K562 (cell line): ENCODE results near the gene VPS13D. TPM values are rescaled to one million over a fixed set of nuclear protein-coding genes. Genes with fewer than 3 reads are reported as not detected.

Experiments used
- ARID3A ChIP-seq: IDR thresholded peaks from 2 replicates; pipeline ENCODE4 v1.6.1; 2012; ENCODE audit warnings: low read depth, low read length, improper control_type of control experiment, borderline replicate concordance
- COPS2 ChIP-seq: fragments of 450-650 bp; conservative IDR thresholded peaks from 2 replicates; pipeline ENCODE4 v1.6.1; 2016; ENCODE audit warnings: mild to moderate bottlenecking, moderate library complexity
- FOXM1 ChIP-seq, 2 experiments: fragments of 450-650 bp in 1 of 2; sonication (generic) in 1 of 2; formaldehyde crosslinking in 1 of 2; IDR thresholded peaks; 2 replicates each; pipeline versions ENCODE4 v1.6.1 to v1.9.0; 2017 to 2022; ENCODE audit warnings: low read depth in 2 of 2, mild to moderate bottlenecking in 2 of 2, missing genetic modification reagents in 1 of 2, moderate library complexity in 1 of 2
- MEF2A ChIP-seq: IDR thresholded peaks from 2 replicates; pipeline ENCODE4 v1.6.1; 2011; ENCODE audit warnings: low read depth, mild to moderate bottlenecking, low read length, moderate library complexity; ENCODE audit not compliant: control insufficient read depth
- MYC ChIP-seq, 2 experiments: fragments of 250-450 bp in 1 of 2; sonication (Bioruptor Pico) in 1 of 2; IDR thresholded peaks; 2 replicates each; pipeline versions ENCODE4 v1.5.1 to v1.6.1; 2012 to 2021; ENCODE audit warnings: low read depth in 2 of 2, borderline replicate concordance in 1 of 2, improper control_type of control experiment in 1 of 2, low read length in 1 of 2, mild to moderate bottlenecking in 1 of 2, moderate library complexity in 1 of 2
- NR2C2 ChIP-seq, 2 experiments: fragments of 200-800 bp in 1 of 2; sonication (Bioruptor generic) in 1 of 2; sonication (generic) in 1 of 2; formaldehyde crosslinking in 1 of 2; IDR thresholded peaks; 2 replicates each; pipeline versions ENCODE4 v1.6.1 to v1.8.0; 2016 to 2022; ENCODE audit warnings: mild to moderate bottlenecking in 1 of 2, missing compliant biosample characterization in 1 of 2, missing genetic modification characterization in 1 of 2, missing genetic modification reagents in 1 of 2
- SMAD3 ChIP-seq: fragments of 450-650 bp; formaldehyde crosslinking; conservative IDR thresholded peaks from 2 replicates; pipeline ENCODE4 v1.4.0; 2020; ENCODE audit warnings: mild to moderate bottlenecking
- SNAPC5 ChIP-seq: fragments of 250-450 bp; sonication (Bioruptor Pico); IDR thresholded peaks from 2 replicates; pipeline ENCODE4 v1.8.0; 2021; ENCODE audit warnings: moderate library complexity, mild to moderate bottlenecking, inconsistent platforms
- SRSF3 ChIP-seq: fragments of 200-400 bp; formaldehyde crosslinking; IDR thresholded peaks from 2 replicates; pipeline ENCODE4 v1.6.1; 2016; ENCODE audit warnings: mild to moderate bottlenecking, low read length, moderate library complexity; ENCODE audit not compliant: insufficient read depth
- ZBTB12 ChIP-seq: fragments of 250-450 bp; sonication (Bioruptor Pico); IDR thresholded peaks from 2 replicates; pipeline ENCODE4 v1.4.0; 2020
- ZBTB43 ChIP-seq: sonication (generic); formaldehyde crosslinking; IDR thresholded peaks from 2 replicates; pipeline ENCODE4 v1.8.0; 2023; ENCODE audit warnings: mild to moderate bottlenecking, missing genetic modification reagents
- ZBTB5 ChIP-seq: fragments of 450-650 bp; IDR thresholded peaks from 2 replicates; pipeline ENCODE4 v1.6.1; 2017; ENCODE audit warnings: antibody characterized with exemption
- ZNF609 ChIP-seq: sonication (generic); formaldehyde crosslinking; IDR thresholded peaks from 2 replicates; pipeline ENCODE4 v1.8.1; 2023; ENCODE audit warnings: missing genetic modification reagents, mild to moderate bottlenecking, borderline replicate concordance
- ZNF644 ChIP-seq: fragments of 200-800 bp; sonication (Bioruptor generic); IDR thresholded peaks from 2 replicates; pipeline ENCODE4 v1.6.1; 2016; ENCODE audit warnings: low read depth, missing genetic modification characterization, missing compliant biosample characterization
- polyA plus RNA-seq, 8 experiments: library from polyadenylated mRNA; depleted of rRNA in 4 of 8; stranded (reverse) in 5 of 8; unstranded in 3 of 8; fragments of >200 nt; fragmentation: Nextera tagmentation in 2 of 8; fragmentation: Illumina TruSeq in 1 of 8; extraction: Ambion mirVana in 2 of 8; extraction: Trizol in 1 of 8; gene quantifications; 2 replicates each; pipeline versions ENCODE4 v1.2.1 to v1.2.3, GENCODE V29; 2011 to 2014; ENCODE audit warnings: inconsistent platforms in 1 of 8, missing spikeins in 1 of 8
- total RNA-seq, 7 experiments: library from RNA; depleted of rRNA in 6 of 7; stranded (reverse); fragments of >200 nt in 6 of 7; fragmentation: Illumina TruSeq in 2 of 7; extraction: Trizol in 2 of 7; gene quantifications; 2 replicates each; pipeline versions ENCODE4 v1.2.1 to v1.2.3, GENCODE V29; 2011 to 2021; ENCODE audit warnings: low replicate concordance in 1 of 7

The VPS13D gene
- total and polyA plus RNA-seq, 9 of the 15 experiments (the other 6 are each of a cell fraction or from before 2014, with no cell fraction given), result 6.1 to 51.5 (median 38.5) TPM

GRCh38 chr1:12448746-12449177, 218.9 kb downstream of the VPS13D start (continued):
- TF ChIP-seq FOXM1 (IDR thresholded peaks at IDR 0.05; ENCODE audit: low read depth), result peak; percentile 99
- no peak for TF ChIP-seq FOXM1 (CRISPR knock-in tag; IDR thresholded peaks at IDR 0.05; ENCODE audit: low read depth)
- no peak; the same call in 1 of the 2 replicates for TF ChIP-seq ZNF644
- no peak for TF ChIP-seq SRSF3
- TF ChIP-seq ZBTB5, result 0 out of 2 replicates have a peak, but pooled peaks have one; percentile 57
- no peak for TF ChIP-seq ZBTB43
- TF ChIP-seq ZNF609 (CRISPR knock-in tag), result no peak
- no peak for TF ChIP-seq SNAPC5 (CRISPR knock-in tag)
- peak; percentile 96 for TF ChIP-seq MYC (IDR thresholded peaks at IDR 0.05; ENCODE audit: low read depth, low read length)
- no peak for TF ChIP-seq MYC (CRISPR knock-in tag; IDR thresholded peaks at IDR 0.05; ENCODE audit: borderline replicate concordance, low read depth)
- TF ChIP-seq MEF2A, result peak; percentile 84
- peak; percentile 53; the same call in 1 of the 2 replicates for TF ChIP-seq ZBTB12 (CRISPR knock-in tag)
- TF ChIP-seq NR2C2 (CRISPR knock-in tag; IDR thresholded peaks at IDR 0.05), result no peak
- TF ChIP-seq NR2C2 (tag; IDR thresholded peaks at IDR 0.05), result peak; percentile 81
- peak; percentile 80 for TF ChIP-seq ARID3A
- peak; percentile 91; the same call in 1 of the 2 replicates for TF ChIP-seq SMAD3 (CRISPR knock-in tag)
- TF ChIP-seq COPS2, result no peak
